ENCODE measurements around the gene YBX3.

- TF ChIP-seq CTCF (IDR thresholded peaks at IDR 0.05) (no peak), POLR2AphosphoS5 (IDR thresholded peaks at IDR 0.05) (no peak)
These were observed 22.5 kb downstream of the YBX3 start for GRCh38 chr12:10700581-10700980.
